ENCODE data around the gene CLSTN1. TPM values are rescaled to one million over a fixed set of nuclear protein-coding genes. Genes with fewer than 3 reads are reported as not detected.

CLSTN1 gene
- total and polyA plus RNA-seq, 2 of the 8 experiments (the other 6 are each of a cell fraction or from before 2014, with no cell fraction given) = 34.2 to 97.4 TPM

- peaks cover 0 to 10% (median 5%) of the 10 kb centered on the region in 4 experiments; a peak in 3 of 7 replicates for H3K4me1 ChIP-seq (replicated peaks in 1 of 4; ENCODE audit: control insufficient read depth in 3 of 4, insufficient read depth in 4 of 4, low read length in 3 of 4)
- TF ChIP-seq POLR2A (IDR thresholded peaks at IDR 0.05; ENCODE audit: control extremely low read depth in 1 of 2, low read depth in 2 of 2, low read length in 2 of 2) (no peak), BACH1 (IDR thresholded peaks at IDR 0.05; ENCODE audit: low read length) (no peak), EGR1 (IDR thresholded peaks at IDR 0.05; ENCODE audit: borderline replicate concordance, low read depth, low read length) (no peak), RXRA (IDR thresholded peaks at IDR 0.05; ENCODE audit: insufficient read depth, low read depth, low read length) (no peak), RAD21 (IDR thresholded peaks at IDR 0.05 in 1 of 2, conservative IDR thresholded peaks at IDR 0.05 in 1 of 2; ENCODE audit: low read depth in 2 of 2, low read length in 2 of 2) (no peak), SRF (IDR thresholded peaks at IDR 0.05; ENCODE audit: low read depth, low read length) (no peak), RBBP5 (IDR thresholded peaks at IDR 0.05; ENCODE audit: borderline replicate concordance, low read depth, low read length) (no peak)
- POLR2A ChIA-PET (ENCODE audit: partially characterized antibody) = interaction anchor here (0.6 to 1.6 kb wide), 4 partner anchors 13 to 47 kb away, joined by 3 to 4 read pairs (median 3); no protein-coding TSS in a partner anchor
- no peak overlapping the region for H3K4me2 ChIP-seq (ENCODE audit: insufficient read depth in 1 of 2, low read depth in 2 of 2, low read length in 2 of 2)
- no peak overlapping the region for H2BK20ac ChIP-seq (ENCODE audit: low read length)
- H2AK5ac ChIP-seq (ENCODE audit: low read depth, low read length) = no peak overlapping the region
- no peak overlapping the region for H3K56ac ChIP-seq (replicated peaks; ENCODE audit: insufficient read length, low read depth, low read length)
- H4K5ac ChIP-seq (ENCODE audit: insufficient read length, low read depth, low read length) = no peak overlapping the region
- H3K36me3 ChIP-seq (ENCODE audit: control insufficient read depth in 2 of 4, insufficient read depth in 4 of 4, low read length in 3 of 4) = no peaks in the 10 kb centered on the region
- H2BK12ac ChIP-seq (ENCODE audit: low read depth, low read length) = no peak overlapping the region
- no peak overlapping the region for H3K23ac ChIP-seq (ENCODE audit: insufficient read length)
- H3K18ac ChIP-seq (ENCODE audit: extremely low read depth, low read length) = no peak overlapping the region
- no peak overlapping the region for H3K14ac ChIP-seq (ENCODE audit: insufficient read length)
- H2BK5ac ChIP-seq (ENCODE audit: low read depth, low read length) = no peak overlapping the region
- H4K91ac ChIP-seq (replicated peaks; ENCODE audit: insufficient read length, low read length) = no peak overlapping the region
- no peaks in the 10 kb centered on the region for H3K27me3 ChIP-seq (replicated peaks in 1 of 4; ENCODE audit: control insufficient read depth in 3 of 4, extremely low read depth in 1 of 4, insufficient read depth in 3 of 4, low read length in 3 of 4)
- FAIRE-seq = no peak
- H3K23me2 ChIP-seq (ENCODE audit: low read depth, low read length) = peaks cover 4% of the 10 kb centered on the region; the same call in 1 of the 2 replicates
- H2BK120ac ChIP-seq (replicated peaks; ENCODE audit: low read depth, low read length) = no peak overlapping the region
- no peak overlapping the region for H2AFZ ChIP-seq (ENCODE audit: low read length)
- H3K4me3 ChIP-seq (ENCODE audit: extremely low read depth in 1 of 4, insufficient read depth in 2 of 4, low read depth in 3 of 4, low read length in 4 of 4) = no peak overlapping the region
- CTCF ChIA-PET (ENCODE audit: partially characterized antibody) = interaction anchor here (0.6 to 7.1 kb wide), 9 partner anchors 9 to 1170 kb away, joined by 3 to 45 read pairs (median 3); no protein-coding TSS in a partner anchor
- H3K9me3 ChIP-seq (ENCODE audit: insufficient read depth in 2 of 2, low read depth in 1 of 2, low read length in 1 of 2) = no peaks in the 10 kb centered on the region
- H2BK15ac ChIP-seq (ENCODE audit: low read length) = no peak overlapping the region
- H4K20me1 ChIP-seq (replicated peaks in 1 of 2; ENCODE audit: control insufficient read depth in 1 of 2, insufficient read depth in 2 of 2, low read length in 2 of 2) = peaks cover 2% of the 10 kb centered on the region in 2 experiments
- H3K9ac ChIP-seq (replicated peaks in 1 of 4; ENCODE audit: extremely low read depth in 1 of 4, low read depth in 3 of 4, low read length in 3 of 4) = no peak overlapping the region
- H4K8ac ChIP-seq (ENCODE audit: extremely low read depth, insufficient read depth, low read length) = no peak overlapping the region
- no peak for DNase-seq (ENCODE audit: low read depth in 1 of 2, low spot score in 2 of 2)
- H3K79me1 ChIP-seq (ENCODE audit: low read depth, low read length) = no peaks in the 10 kb centered on the region; the same call in none of the 2 replicates
- 80% methylated on average over 4 of the region's 4 CpGs; no CpG with 5 or more reads in 1 of the 2 experiments for WGBS, 2 experiments (ENCODE audit: extremely low coverage in 1 of 2, insufficient coverage in 1 of 2, insufficient read length in 1 of 2, insufficient replicate concordance in 2 of 2, low coverage in 1 of 2, low lambda C conversion rate in 2 of 2, missing lambda C conversion rate in 1 of 2)
- H3K27ac ChIP-seq (ENCODE audit: low read depth, low read length) = no peak overlapping the region
- no peak overlapping the region for H3K4ac ChIP-seq (replicated peaks; ENCODE audit: insufficient read length, low read depth, low read length)
- peaks cover 17 to 94% of the 10 kb centered on the region in 2 experiments for H3K79me2 ChIP-seq (ENCODE audit: control insufficient read depth in 1 of 2, insufficient read depth in 2 of 2, low read length in 2 of 2)
These were observed 6.0 kb downstream of the CLSTN1 start for GRCh38 chr1:9817734-9818133.

All from H1 (cell line).